ENCODE results near the gene AMIGO1. TPM values are rescaled to one million over a fixed set of nuclear protein-coding genes. Genes with fewer than 3 reads are reported as not detected.

The AMIGO1 gene, protein sequence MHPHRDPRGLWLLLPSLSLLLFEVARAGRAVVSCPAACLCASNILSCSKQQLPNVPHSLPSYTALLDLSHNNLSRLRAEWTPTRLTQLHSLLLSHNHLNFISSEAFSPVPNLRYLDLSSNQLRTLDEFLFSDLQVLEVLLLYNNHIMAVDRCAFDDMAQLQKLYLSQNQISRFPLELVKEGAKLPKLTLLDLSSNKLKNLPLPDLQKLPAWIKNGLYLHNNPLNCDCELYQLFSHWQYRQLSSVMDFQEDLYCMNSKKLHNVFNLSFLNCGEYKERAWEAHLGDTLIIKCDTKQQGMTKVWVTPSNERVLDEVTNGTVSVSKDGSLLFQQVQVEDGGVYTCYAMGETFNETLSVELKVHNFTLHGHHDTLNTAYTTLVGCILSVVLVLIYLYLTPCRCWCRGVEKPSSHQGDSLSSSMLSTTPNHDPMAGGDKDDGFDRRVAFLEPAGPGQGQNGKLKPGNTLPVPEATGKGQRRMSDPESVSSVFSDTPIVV
- total RNA-seq: 1 to 10 TPM; 7.0 to 7.3 TPM

DNA sequence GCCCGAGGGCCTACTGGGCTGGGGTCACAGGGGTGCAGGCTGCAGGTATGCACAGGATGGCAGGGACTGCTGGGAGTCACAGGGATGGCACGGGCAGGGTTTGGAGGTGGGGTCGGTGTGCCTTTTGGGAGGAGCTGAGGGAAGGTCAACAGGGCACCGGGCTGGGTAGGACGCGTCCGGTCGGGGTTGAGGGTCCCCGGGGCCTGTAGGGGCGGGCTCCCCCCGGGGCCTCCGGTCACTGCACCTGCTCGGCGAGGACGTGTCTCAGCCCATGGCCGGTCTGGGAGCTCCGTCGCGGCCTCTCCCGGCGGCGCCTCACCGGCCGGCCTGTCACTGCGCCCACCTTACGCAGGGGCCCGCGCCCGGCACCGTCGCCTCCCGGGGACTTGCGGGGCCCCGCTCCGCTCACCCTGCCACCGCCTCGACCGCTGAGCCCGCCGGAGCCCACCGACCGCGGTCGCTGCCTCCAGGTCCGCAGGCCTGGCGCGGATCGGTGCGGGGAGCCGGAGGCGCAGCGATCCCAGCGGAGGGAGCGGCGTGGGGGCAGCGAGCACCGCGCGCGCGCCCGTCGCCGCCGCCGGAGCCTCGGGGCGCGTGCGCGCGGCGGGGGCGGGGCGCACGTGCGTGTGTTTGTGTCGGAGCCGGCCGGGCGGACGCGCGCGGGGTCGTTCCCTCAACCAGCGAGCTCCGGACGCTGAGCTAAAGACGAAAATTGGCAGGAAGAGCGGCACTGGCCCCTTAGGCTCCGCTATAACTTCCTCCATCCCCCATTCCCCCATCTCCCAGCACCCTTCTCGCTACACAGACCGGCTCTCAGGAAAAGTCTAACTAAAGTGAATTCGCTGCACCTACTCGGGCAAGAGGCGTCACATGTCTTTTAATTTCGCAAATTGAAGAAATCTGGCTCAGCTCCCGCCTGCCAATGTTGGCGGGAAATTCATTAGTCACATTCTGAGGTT is at the start of gene AMIGO1:
TSS of gene AMIGO1 (minus strand) at position 552 of the 959 bp plus-strand sequence. CDS start 815 bp downstream, outside the sequence.

DNA sequence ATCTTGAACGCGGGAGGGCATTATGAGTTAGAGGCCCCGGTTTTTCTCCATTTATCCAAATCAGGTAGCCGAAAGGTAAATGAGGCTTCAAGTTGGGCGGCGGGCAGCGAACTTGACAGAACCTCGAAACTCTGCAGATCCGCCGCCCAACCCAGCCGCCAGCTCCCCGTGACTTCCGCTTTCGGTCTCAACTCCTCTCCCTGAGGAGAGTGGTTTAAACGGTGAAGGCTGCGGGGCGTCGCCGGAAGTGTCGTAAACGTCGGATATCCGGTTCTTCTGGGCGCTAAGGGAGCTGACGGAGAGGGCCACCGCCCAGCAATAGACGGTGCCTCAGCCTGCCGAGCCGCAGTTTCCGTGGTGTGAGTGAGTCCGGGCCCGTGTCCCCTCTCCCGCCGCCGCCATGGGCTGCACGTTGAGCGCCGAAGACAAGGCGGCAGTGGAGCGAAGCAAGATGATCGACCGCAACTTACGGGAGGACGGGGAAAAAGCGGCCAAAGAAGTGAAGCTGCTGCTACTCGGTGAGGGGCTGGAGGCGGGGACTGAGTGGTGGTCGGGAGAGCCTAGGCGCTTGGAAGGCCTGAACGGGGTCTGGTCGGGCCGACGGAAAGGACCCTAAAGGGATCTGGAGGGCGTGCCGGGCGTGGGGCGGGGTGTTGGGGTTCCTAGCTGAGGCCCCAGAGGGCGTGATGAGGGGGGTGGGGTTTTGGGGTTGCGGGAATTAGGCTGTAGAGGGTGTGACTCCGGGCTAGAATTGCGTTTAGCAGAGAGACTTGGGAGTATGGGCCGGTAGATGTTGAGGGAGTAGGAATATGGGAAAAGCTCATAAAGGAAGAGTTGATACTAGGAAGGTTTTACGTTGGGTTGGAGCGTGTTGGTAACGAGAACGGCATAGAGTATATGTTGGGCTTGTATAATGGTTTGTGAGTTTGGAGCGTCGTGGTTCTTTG is 39.1 kb upstream of the AMIGO1 start, which contains the start of gene GNAI3:
TSS of gene GNAI3 (plus strand) at position 295 of the 947 bp plus-strand sequence. CDS start at position 401, 106 bp downstream.

DNA sequence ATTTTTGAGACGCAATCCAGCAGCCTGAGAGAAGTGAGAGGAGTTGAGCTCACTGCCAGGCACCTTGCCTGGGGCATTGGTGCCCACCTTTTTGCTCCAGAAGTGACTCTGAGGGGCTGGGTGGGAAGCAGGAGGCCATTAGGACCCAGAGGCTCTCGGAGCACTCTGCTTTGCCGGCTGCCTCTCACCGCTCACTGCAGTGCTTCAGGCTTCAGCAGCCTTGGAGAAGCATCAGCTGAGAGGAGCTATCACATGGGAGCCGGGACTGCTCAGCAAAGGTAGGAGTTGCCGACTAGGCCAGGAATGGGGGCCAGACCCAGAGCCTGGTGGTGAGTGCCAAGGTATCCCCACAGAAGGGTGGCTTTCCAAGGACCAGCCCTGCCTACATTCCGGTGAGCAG is 30.1 kb upstream of the AMIGO1 start, which contains the start of gene GPR61:
TSS of gene GPR61 (plus strand) at position 197 of the 400 bp plus-strand sequence. CDS start 3,151 bp downstream, outside the sequence.

DNA sequence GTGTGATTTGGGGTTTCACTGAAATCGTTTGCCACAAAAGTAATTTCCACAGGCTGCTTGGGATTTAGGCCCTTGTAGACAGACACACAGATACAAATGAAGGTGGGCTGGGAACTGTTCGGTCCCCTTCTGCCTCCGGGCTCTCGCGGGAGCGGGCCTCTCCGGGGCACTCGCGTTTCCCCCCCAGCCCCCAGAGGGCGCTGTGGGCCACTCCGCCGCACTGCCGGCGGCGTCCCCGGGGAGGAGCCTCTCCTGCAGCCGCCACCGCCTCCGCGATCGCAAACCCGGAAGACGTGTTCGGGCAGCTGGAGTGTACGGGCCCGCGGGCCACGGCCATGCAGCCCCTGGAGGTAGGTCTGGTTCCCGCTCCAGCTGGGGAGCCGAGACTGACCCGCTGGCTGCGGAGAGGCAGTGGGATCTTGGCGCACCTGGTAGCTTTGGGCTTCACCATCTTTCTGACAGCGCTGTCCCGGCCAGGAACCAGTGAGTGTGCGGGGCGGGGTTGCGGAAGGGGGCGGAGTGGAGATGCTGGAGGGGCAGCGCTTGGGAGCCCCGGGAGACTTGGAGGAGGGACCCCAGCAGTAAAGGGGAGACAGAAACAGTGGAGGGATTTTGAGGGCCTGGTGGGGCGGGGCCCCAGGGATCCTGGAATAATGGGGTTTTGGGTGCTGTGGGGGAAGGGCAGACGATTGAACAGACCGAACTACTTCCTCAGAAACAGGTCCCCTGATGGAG is 15.6 kb downstream of the AMIGO1 start, which contains the start of gene CYB561D1:
TSS of gene CYB561D1 (plus strand) at position 290 of the 735 bp plus-strand sequence. CDS start at position 336, 46 bp downstream.

DNA sequence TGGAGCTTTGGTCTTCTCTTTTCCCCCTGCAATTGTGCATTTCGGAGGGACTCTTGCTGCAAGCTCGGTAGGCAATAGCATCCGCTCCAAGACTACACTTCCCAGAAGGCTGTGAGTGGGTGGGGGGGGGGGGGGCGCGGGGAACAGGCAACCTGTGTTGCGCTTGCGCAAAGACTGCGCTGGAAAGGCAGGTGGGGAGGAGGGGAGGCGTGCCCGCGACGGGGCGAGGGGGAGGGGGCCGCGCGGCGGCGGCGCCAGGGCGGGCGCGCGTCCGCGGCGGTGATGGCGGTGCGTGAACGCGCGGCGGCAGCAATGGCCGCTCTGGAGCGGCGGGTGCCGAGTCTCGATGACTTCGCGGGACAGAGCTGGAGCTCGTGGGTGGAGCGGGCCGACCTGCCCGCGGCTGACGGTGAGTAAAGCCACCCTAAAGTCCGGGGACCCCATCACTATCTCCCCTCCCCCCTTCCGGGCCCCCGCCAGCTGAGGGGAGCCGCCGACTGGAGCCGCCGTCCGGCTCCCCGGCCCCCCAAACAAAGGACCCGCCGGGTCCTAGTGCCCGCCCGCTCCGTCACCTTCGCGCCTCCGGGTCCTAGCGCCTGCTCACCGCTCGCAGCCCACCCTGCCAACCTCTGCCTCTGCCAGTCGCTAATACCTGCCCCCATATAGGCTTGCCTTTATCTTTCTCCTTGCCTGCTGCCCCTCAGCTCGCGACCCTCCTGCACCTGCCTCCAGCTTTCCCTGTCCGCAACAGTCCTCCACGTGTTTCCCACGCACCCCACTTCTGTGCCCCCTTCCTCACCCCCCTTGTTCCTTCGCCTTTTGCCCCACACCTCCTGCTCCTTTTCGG is 25.6 kb downstream of the AMIGO1 start, which contains the start of gene ATXN7L2:
TSS of gene ATXN7L2 (plus strand) at position 234 of the 847 bp plus-strand sequence. CDS start at position 283, 49 bp downstream.

DNA sequence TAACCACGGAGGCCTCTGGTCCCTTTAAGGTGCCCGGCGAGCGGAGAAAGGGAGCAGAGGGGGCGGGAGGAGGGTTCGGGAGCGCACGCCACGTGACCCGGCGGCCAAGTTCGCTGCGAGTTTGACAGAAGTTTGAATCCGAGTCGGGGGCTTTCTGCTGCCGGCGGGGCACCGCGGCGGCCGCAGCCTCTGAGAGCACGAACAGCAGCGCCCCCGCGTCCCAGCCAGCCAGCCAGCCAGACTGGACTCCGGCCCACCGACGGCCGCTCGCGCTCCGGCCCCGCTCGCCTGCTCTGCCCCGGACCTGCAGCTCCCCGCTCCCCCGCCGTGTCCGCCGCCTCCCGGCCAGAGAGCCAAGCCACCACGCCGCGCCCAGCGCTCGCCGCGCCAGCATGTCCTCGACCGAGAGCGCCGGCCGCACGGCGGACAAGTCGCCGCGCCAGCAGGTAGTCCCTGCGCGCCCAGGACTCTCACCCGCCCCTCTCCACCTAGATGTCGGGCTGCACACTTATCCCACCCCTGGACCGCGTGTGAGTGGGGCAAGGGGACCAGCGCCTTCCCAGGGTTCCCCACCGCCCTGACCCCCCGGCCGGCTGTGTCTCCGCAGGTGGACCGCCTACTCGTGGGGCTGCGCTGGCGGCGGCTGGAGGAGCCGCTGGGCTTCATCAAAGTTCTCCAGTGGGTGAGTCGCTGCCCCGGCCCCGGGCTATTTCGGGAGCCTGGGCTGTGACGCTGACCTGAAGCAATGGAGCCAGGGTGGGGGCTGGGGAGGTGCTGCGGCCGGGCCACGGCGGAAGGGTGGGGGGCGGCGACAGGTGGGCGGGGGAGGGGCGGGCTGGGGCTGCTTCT is 42.9 kb downstream of the AMIGO1 start, which contains the start of gene SYPL2:
TSS of gene SYPL2 (plus strand) at position 95 of the 849 bp plus-strand sequence. CDS start at position 393, 298 bp downstream.

Other genes with a start within 250 kb of the AMIGO1 start
- 10 to 100 TPM; 21.9 to 24.7 TPM for gene PSRC1, start 226.6 kb downstream of the AMIGO1 start, total RNA-seq
- not detected for gene MYBPHL, start 202.7 kb downstream of the AMIGO1 start, total RNA-seq
- gene SORT1, start 111.8 kb downstream of the AMIGO1 start, total RNA-seq: 1 to 10 TPM; 3.5 to 3.9 TPM
- 100 to 1,000 TPM; 138 TPM for gene PSMA5, start 83.3 kb downstream of the AMIGO1 start, total RNA-seq
- gene SYPL2, start 43.2 kb downstream of the AMIGO1 start, total RNA-seq: not detected
- 10 to 100 TPM; 10.7 to 12.7 TPM for gene ATXN7L2, start 25.8 kb downstream of the AMIGO1 start, total RNA-seq
- 10 to 100 TPM; 23.6 to 28.9 TPM for gene CYB561D1, start 15.6 kb downstream of the AMIGO1 start, total RNA-seq
- gene GPR61, start 30.1 kb upstream of the AMIGO1 start, total RNA-seq: under 1 TPM; 0.29 to 0.50 TPM
- gene GNAI3, start 38.9 kb upstream of the AMIGO1 start, total RNA-seq: 1 to 10 TPM; 9.3 to 9.7 TPM
- not detected for gene GNAT2, start 109.9 kb upstream of the AMIGO1 start, total RNA-seq
- 100 to 1,000 TPM; 112 to 117 TPM for gene AMPD2, start 110.1 kb upstream of the AMIGO1 start, total RNA-seq
- gene GSTM4, start 146.4 kb upstream of the AMIGO1 start, total RNA-seq: 10 to 100 TPM; 14.4 to 14.6 TPM
- gene GSTM2, start 158.3 kb upstream of the AMIGO1 start, total RNA-seq: 10 to 100 TPM; 20.9 to 22.6 TPM
- under 1 TPM in 1 of 2 experiments, not detected in 1; 0.24 TPM for gene GSTM1, start 178.1 kb upstream of the AMIGO1 start, total RNA-seq
- not detected for gene GSTM5, start 202.5 kb upstream of the AMIGO1 start, total RNA-seq
- gene GSTM3, start 231.3 kb upstream of the AMIGO1 start, total RNA-seq: under 1 TPM; 0.31 to 0.71 TPM